OCI-LY1 (cell line): Measurements from ENCODE around the gene MCTP2.
A peak's percentile ranks its signal among the peaks of the same experiment; 100 is the strongest.

Experiments
- H2AFZ ChIP-seq: fragments of 200-600 bp; sonication (generic), shearing (Covaris generic); 2 replicates; pipeline ENCODE4 v1.6.0; 2014; ENCODE audit warnings: antibody characterized with exemption, mild to moderate bottlenecking, low read length
- H3F3A ChIP-seq: fragments of 200-600 bp; sonication (generic), shearing (Covaris generic); 2 replicates; pipeline ENCODE4 v1.6.0; 2014; ENCODE audit warnings: mild to moderate bottlenecking, antibody characterized with exemption, low read length, moderate library complexity; ENCODE audit not compliant: insufficient read depth
- H3K27ac ChIP-seq: fragments of 200-600 bp; sonication (generic); 2 replicates; pipeline ENCODE4 v1.5.1; 2014; ENCODE audit warnings: low read length, mixed run types, mild to moderate bottlenecking, low read depth; ENCODE audit not compliant: poor library complexity, severe bottlenecking
- H3K27me3 ChIP-seq: fragments of 200-600 bp; sonication (generic); 2 replicates; pipeline ENCODE4 v1.6.0; 2014; ENCODE audit warnings: antibody characterized with exemption, mild to moderate bottlenecking, low read length, moderate library complexity; ENCODE audit not compliant: insufficient read depth
- H3K36me3 ChIP-seq: fragments of 200-600 bp; sonication (generic); 2 replicates; pipeline ENCODE4 v1.6.1; 2014; ENCODE audit warnings: mild to moderate bottlenecking, antibody characterized with exemption, low read length, moderate library complexity, mixed read lengths; ENCODE audit not compliant: insufficient read depth
- H3K4me1 ChIP-seq: fragments of 200-600 bp; sonication (generic); 2 replicates; pipeline ENCODE4 v1.5.1; 2014; ENCODE audit warnings: mild to moderate bottlenecking, low read length, moderate library complexity; ENCODE audit not compliant: insufficient read depth, severe bottlenecking
- H3K4me2 ChIP-seq: fragments of 200-600 bp; sonication (generic), shearing (Covaris generic); 2 replicates; pipeline ENCODE4 v1.6.1; 2014; ENCODE audit warnings: low read length
- H3K4me3 ChIP-seq: fragments of 200-600 bp; sonication (generic); 2 replicates; pipeline ENCODE4 v1.5.1; 2014; ENCODE audit warnings: low read length, low read depth, mild to moderate bottlenecking, mixed read lengths; ENCODE audit not compliant: poor library complexity, severe bottlenecking
- H3K79me2 ChIP-seq: fragments of 200-600 bp; shearing (Covaris generic); 2 replicates; pipeline ENCODE4 v1.6.1; 2016; ENCODE audit warnings: mixed run types, low read length, mixed read lengths; ENCODE audit not compliant: insufficient read depth
- H3K9ac ChIP-seq: fragments of 200-600 bp; sonication (generic), shearing (Covaris generic); 2 replicates; pipeline ENCODE4 v1.6.1; 2014; ENCODE audit warnings: mild to moderate bottlenecking, low read length, mixed read lengths
- H3K9me2 ChIP-seq: fragments of 200-600 bp; sonication (generic), shearing (Covaris generic); 2 replicates; pipeline ENCODE4 v1.6.1; 2014; ENCODE audit warnings: low read depth, mild to moderate bottlenecking, low read length, mixed read lengths
- H3K9me3 ChIP-seq: fragments of 200-600 bp; shearing (Covaris generic); 2 replicates; pipeline ENCODE4 v1.6.1; 2014; ENCODE audit warnings: low read length, mixed read lengths
- H4K20me1 ChIP-seq: fragments of 200-600 bp; sonication (generic), shearing (Covaris generic); 2 replicates; pipeline ENCODE4 v1.6.0; 2016; ENCODE audit warnings: mild to moderate bottlenecking, low read length; ENCODE audit not compliant: insufficient read depth
- EZH2 ChIP-seq: fragments of 200-600 bp; sonication (generic), shearing (Covaris generic); IDR thresholded peaks from 2 replicates; pipeline ENCODE4 v1.8.0; 2017; ENCODE audit warnings: borderline replicate concordance, mixed run types, mild to moderate bottlenecking, antibody characterized with exemption, low read length, moderate library complexity, mixed read lengths
- TF ChIP-seq, protein P1 (sequence below): fragments of 200-600 bp; sonication (generic), shearing (Covaris generic); IDR thresholded peaks from 2 replicates; pipeline ENCODE4 v1.5.1; 2017; ENCODE audit warnings: mild to moderate bottlenecking, antibody characterized with exemption, low read length, moderate library complexity, mixed read lengths

The MCTP2 gene, protein sequence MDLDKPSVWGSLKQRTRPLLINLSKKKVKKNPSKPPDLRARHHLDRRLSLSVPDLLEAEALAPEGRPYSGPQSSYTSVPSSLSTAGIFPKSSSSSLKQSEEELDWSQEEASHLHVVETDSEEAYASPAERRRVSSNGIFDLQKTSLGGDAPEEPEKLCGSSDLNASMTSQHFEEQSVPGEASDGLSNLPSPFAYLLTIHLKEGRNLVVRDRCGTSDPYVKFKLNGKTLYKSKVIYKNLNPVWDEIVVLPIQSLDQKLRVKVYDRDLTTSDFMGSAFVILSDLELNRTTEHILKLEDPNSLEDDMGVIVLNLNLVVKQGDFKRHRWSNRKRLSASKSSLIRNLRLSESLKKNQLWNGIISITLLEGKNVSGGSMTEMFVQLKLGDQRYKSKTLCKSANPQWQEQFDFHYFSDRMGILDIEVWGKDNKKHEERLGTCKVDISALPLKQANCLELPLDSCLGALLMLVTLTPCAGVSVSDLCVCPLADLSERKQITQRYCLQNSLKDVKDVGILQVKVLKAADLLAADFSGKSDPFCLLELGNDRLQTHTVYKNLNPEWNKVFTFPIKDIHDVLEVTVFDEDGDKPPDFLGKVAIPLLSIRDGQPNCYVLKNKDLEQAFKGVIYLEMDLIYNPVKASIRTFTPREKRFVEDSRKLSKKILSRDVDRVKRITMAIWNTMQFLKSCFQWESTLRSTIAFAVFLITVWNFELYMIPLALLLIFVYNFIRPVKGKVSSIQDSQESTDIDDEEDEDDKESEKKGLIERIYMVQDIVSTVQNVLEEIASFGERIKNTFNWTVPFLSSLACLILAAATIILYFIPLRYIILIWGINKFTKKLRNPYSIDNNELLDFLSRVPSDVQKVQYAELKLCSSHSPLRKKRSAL

DNA sequence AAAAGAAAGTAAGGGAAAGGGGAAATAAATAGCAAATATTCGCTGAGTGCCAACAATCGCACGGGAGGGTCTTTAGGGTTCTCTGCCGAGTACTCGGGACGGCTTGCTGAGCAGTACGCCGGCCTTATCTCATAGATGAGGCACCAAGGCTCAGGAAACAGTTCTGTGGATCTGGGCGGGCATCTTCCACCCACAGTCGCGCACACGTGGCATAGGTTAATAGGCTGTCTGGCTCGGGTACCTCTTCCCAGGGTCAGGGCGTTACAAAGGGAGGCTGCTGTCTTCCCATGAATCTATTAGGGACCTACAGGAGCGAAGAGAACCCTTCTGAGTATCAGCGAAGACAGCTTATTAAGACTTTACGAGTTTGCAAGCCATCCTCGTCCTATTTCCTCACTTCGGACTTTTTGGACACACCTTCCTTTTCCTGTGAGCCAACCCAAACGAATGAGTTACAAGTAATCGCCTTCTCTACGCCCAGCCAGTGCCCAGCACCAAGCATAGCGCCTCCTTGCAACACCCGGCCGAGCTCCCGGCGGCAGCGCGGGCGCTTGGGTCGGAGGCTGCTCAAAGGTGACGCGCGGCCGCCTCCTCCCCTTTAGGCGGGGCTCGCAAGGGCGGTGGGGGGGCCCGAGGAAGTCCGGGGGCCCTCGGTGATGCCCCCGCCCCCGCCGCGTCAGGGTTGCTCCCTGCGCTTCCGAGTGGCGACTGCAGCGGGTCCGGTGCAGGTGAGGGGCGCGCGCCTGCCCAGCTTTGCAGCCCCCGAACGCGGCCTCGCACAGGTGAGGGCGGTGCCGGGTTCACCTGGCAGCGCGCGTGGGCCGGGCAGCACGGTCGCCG lies at the start of gene MCTP2:
Gene MCTP2, plus strand, starts transcription at position 679 of the 840 bp plus-strand sequence. CDS start 66,705 bp downstream, outside the sequence.
- H3K27ac ChIP-seq = peak within 1 kb of the TSS; percentile 86
- H3K36me3 ChIP-seq = no peaks in the 10 kb centered on the region
- H2AFZ ChIP-seq = 0 out of 2 replicates have a peak within 1 kb of the TSS, but pooled peaks have one; percentile 19
- peaks cover 56% of the 10 kb centered on the region for H3K4me1 ChIP-seq
- H3K9me2 ChIP-seq = no peaks in the 10 kb centered on the region
- TF ChIP-seq EZH2 = no peak
- TF ChIP-seq, protein P1, sequence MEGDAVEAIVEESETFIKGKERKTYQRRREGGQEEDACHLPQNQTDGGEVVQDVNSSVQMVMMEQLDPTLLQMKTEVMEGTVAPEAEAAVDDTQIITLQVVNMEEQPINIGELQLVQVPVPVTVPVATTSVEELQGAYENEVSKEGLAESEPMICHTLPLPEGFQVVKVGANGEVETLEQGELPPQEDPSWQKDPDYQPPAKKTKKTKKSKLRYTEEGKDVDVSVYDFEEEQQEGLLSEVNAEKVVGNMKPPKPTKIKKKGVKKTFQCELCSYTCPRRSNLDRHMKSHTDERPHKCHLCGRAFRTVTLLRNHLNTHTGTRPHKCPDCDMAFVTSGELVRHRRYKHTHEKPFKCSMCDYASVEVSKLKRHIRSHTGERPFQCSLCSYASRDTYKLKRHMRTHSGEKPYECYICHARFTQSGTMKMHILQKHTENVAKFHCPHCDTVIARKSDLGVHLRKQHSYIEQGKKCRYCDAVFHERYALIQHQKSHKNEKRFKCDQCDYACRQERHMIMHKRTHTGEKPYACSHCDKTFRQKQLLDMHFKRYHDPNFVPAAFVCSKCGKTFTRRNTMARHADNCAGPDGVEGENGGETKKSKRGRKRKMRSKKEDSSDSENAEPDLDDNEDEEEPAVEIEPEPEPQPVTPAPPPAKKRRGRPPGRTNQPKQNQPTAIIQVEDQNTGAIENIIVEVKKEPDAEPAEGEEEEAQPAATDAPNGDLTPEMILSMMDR = peak; percentile 29; the same call in 1 of the 2 replicates
- H3K4me3 ChIP-seq = peak within 1 kb of the TSS; percentile 74
- peaks cover 27% of the 10 kb centered on the region for H3K79me2 ChIP-seq
- no peaks in the 10 kb centered on the region for H3K27me3 ChIP-seq
- H3K9me3 ChIP-seq = no peaks in the 10 kb centered on the region
- H3K4me2 ChIP-seq = peak within 1 kb of the TSS; percentile 83
- H4K20me1 ChIP-seq = no peaks in the 10 kb centered on the region
- H3F3A ChIP-seq = no peaks in the 10 kb centered on the region
- peak within 1 kb of the TSS; percentile 73 for H3K9ac ChIP-seq

DNA sequence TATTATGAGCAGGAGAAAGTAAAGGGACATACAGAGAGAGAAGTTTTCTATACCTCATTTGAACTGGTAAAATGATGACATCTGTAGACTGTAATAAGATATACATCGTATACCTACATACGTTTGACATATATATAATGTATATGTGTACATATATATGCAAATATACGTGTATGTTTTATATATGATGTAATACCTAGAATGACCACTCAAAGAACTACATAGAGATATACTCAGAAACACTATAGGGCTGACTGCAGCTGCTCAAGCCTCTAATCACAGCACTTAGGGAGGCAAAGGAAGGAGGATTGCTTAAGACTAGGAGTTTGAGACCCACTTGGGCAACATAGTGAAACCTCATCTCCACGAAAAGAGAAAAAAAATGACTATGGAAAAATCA lies 48.5 kb upstream of the MCTP2 start:
- Histone ChIP-seq H3K27me3 (no peaks in the 10 kb centered on the region), H3K36me3 (no peaks in the 10 kb centered on the region), H4K20me1 (no peaks in the 10 kb centered on the region), H3K4me1 (no peaks in the 10 kb centered on the region), H3K9ac (no peak overlapping the region), H3F3A (no peaks in the 10 kb centered on the region; the same call in 1 of the 2 replicates), H3K9me2 (no peaks in the 10 kb centered on the region), H3K4me2 (no peak overlapping the region), H3K27ac (no peak overlapping the region), H3K79me2 (no peaks in the 10 kb centered on the region), H3K4me3 (no peak overlapping the region), H3K9me3 (peaks cover 5% of the 10 kb centered on the region; the same call in 1 of the 2 replicates), H2AFZ (no peak overlapping the region)
- TF ChIP-seq, protein P1 = no peak
- no peak for TF ChIP-seq EZH2
